OCI-LY7 (cell line): Measurements from ENCODE around the gene BRD2.

ENCODE experiments used
- CTCF ChIP-seq: fragments of 200-600 bp; sonication (generic); conservative IDR thresholded peaks from 2 replicates; pipeline ENCODE4 v1.5.1; 2014; ENCODE audit warnings: mild to moderate bottlenecking, antibody characterized with exemption, low read length, moderate library complexity, mixed read lengths
- EZH2phosphoT487 ChIP-seq: fragments of 200-600 bp; sonication (generic); IDR thresholded peaks from 2 replicates; pipeline ENCODE4 v1.6.1; 2018; ENCODE audit warnings: low read depth, borderline replicate concordance, mild to moderate bottlenecking, mixed run types, antibody characterized with exemption, low read length, moderate library complexity, mixed read lengths

DNA sequence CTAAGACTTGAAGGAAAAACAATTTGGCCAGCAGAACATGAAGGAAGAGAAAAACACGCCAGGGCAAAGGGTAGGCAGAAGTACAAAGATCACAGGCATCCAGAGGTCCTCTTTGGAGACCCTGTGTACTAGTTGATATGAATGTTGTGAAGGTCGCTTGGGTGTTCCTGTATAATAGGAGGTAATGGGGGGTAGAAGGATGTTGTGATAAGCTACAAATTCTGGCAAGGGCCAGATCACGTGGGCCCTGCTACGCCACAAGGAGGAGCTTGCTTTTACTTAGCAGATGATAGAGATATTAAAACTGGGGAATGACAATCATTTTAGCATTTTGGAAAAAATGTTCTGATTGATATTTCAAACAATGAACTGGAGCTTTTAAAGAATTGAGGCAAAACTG, 14.6 kb upstream of the BRD2 start:
- TF ChIP-seq CTCF (no peak), EZH2phosphoT487 (no peak)
